Measurements from ENCODE around the gene CD55. TPM values are rescaled to one million over a fixed set of nuclear protein-coding genes. Genes with fewer than 3 reads are reported as not detected.

The CD55 gene
- polyA plus RNA-seq, 1 donor from 2014 or later = 1.4 TPM

GRCh38 chr1:207305489-207305873 is 16.0 kb upstream of the CD55 start:
- Histone ChIP-seq H4K20me1 (ENCODE audit: insufficient read depth) (no peaks in the 10 kb centered on the region), H3K36me3 (ENCODE audit: insufficient read depth, low read length) (no peaks in the 10 kb centered on the region), H3F3A (ENCODE audit: insufficient read depth, low read length, poor library complexity, severe bottlenecking) (no peaks in the 10 kb centered on the region), H3K9me2 (ENCODE audit: insufficient read depth, low read length) (no peaks in the 10 kb centered on the region), H3K9me3 (ENCODE audit: low read length) (no peaks in the 10 kb centered on the region), H3K79me2 (replicated peaks; ENCODE audit: insufficient read depth, low read length) (no peaks in the 10 kb centered on the region), H3K27me3 (ENCODE audit: insufficient read depth, low read depth, low read length) (no peaks in the 10 kb centered on the region), H3K4me2 (ENCODE audit: low read length) (no peak overlapping the region), H3K9ac (ENCODE audit: low read length) (no peak overlapping the region), H3K4me3 (ENCODE audit: low read length) (no peak overlapping the region), H2AFZ (ENCODE audit: low read depth, low read length) (no peak overlapping the region), H3K27ac (ENCODE audit: low read length) (no peak overlapping the region)
- TF ChIP-seq RAD21 (conservative IDR thresholded peaks at IDR 0.05) (no peak), SMC3 (conservative IDR thresholded peaks at IDR 0.05; ENCODE audit: poor library complexity) (no peak), TAF1 (IDR thresholded peaks at IDR 0.05; ENCODE audit: low read depth) (no peak)
- TF ChIP-seq, protein P1, sequence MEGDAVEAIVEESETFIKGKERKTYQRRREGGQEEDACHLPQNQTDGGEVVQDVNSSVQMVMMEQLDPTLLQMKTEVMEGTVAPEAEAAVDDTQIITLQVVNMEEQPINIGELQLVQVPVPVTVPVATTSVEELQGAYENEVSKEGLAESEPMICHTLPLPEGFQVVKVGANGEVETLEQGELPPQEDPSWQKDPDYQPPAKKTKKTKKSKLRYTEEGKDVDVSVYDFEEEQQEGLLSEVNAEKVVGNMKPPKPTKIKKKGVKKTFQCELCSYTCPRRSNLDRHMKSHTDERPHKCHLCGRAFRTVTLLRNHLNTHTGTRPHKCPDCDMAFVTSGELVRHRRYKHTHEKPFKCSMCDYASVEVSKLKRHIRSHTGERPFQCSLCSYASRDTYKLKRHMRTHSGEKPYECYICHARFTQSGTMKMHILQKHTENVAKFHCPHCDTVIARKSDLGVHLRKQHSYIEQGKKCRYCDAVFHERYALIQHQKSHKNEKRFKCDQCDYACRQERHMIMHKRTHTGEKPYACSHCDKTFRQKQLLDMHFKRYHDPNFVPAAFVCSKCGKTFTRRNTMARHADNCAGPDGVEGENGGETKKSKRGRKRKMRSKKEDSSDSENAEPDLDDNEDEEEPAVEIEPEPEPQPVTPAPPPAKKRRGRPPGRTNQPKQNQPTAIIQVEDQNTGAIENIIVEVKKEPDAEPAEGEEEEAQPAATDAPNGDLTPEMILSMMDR (IDR thresholded peaks at IDR 0.05; ENCODE audit: poor library complexity, severe bottlenecking) = no peak

GRCh38 chr1:207306023-207306422 is 15.5 kb upstream of the CD55 start:
- Histone ChIP-seq H3K27ac (ENCODE audit: low read length) (no peak overlapping the region), H3K9ac (ENCODE audit: low read length) (no peak overlapping the region), H3K9me2 (ENCODE audit: insufficient read depth, low read length) (no peaks in the 10 kb centered on the region), H4K20me1 (ENCODE audit: insufficient read depth) (no peaks in the 10 kb centered on the region), H3K27me3 (ENCODE audit: insufficient read depth, low read depth, low read length) (no peaks in the 10 kb centered on the region), H3F3A (ENCODE audit: insufficient read depth, low read length, poor library complexity, severe bottlenecking) (no peaks in the 10 kb centered on the region), H3K4me2 (ENCODE audit: low read length) (no peak overlapping the region), H3K4me3 (ENCODE audit: low read length) (no peak overlapping the region), H3K36me3 (ENCODE audit: insufficient read depth, low read length) (no peaks in the 10 kb centered on the region), H3K79me2 (replicated peaks; ENCODE audit: insufficient read depth, low read length) (no peaks in the 10 kb centered on the region), H3K9me3 (ENCODE audit: low read length) (no peaks in the 10 kb centered on the region), H2AFZ (ENCODE audit: low read depth, low read length) (no peak overlapping the region)
- TF ChIP-seq, protein P2, sequence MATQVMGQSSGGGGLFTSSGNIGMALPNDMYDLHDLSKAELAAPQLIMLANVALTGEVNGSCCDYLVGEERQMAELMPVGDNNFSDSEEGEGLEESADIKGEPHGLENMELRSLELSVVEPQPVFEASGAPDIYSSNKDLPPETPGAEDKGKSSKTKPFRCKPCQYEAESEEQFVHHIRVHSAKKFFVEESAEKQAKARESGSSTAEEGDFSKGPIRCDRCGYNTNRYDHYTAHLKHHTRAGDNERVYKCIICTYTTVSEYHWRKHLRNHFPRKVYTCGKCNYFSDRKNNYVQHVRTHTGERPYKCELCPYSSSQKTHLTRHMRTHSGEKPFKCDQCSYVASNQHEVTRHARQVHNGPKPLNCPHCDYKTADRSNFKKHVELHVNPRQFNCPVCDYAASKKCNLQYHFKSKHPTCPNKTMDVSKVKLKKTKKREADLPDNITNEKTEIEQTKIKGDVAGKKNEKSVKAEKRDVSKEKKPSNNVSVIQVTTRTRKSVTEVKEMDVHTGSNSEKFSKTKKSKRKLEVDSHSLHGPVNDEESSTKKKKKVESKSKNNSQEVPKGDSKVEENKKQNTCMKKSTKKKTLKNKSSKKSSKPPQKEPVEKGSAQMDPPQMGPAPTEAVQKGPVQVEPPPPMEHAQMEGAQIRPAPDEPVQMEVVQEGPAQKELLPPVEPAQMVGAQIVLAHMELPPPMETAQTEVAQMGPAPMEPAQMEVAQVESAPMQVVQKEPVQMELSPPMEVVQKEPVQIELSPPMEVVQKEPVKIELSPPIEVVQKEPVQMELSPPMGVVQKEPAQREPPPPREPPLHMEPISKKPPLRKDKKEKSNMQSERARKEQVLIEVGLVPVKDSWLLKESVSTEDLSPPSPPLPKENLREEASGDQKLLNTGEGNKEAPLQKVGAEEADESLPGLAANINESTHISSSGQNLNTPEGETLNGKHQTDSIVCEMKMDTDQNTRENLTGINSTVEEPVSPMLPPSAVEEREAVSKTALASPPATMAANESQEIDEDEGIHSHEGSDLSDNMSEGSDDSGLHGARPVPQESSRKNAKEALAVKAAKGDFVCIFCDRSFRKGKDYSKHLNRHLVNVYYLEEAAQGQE (IDR thresholded peaks at IDR 0.05; ENCODE audit: borderline replicate concordance) = no peak
- TF ChIP-seq MXI1 (conservative IDR thresholded peaks at IDR 0.05; ENCODE audit: poor library complexity, severe bottlenecking) = no peak
- no peak for TF ChIP-seq SMC3 (conservative IDR thresholded peaks at IDR 0.05; ENCODE audit: poor library complexity)
- TF ChIP-seq RAD21 (conservative IDR thresholded peaks at IDR 0.05) = no peak
- TF ChIP-seq EZH2 (IDR thresholded peaks at IDR 0.05; ENCODE audit: borderline replicate concordance, insufficient read depth, low read length, poor library complexity, severe bottlenecking) = no peak
- TF ChIP-seq TAF1 (IDR thresholded peaks at IDR 0.05; ENCODE audit: low read depth) = no peak
- no peak for TF ChIP-seq POLR2AphosphoS5 (IDR thresholded peaks at IDR 0.05)

- Histone ChIP-seq H3K79me2 (replicated peaks; ENCODE audit: insufficient read depth, low read length) (no peaks in the 10 kb centered on the region), H3K4me2 (ENCODE audit: low read length) (no peak overlapping the region), H3K36me3 (ENCODE audit: insufficient read depth, low read length) (no peaks in the 10 kb centered on the region), H3K9me3 (ENCODE audit: low read length) (no peaks in the 10 kb centered on the region), H3K27ac (ENCODE audit: low read length) (no peak overlapping the region), H3K9ac (ENCODE audit: low read length) (no peak overlapping the region), H2AFZ (ENCODE audit: low read depth, low read length) (no peak overlapping the region), H4K20me1 (ENCODE audit: insufficient read depth) (no peaks in the 10 kb centered on the region), H3F3A (ENCODE audit: insufficient read depth, low read length, poor library complexity, severe bottlenecking) (no peaks in the 10 kb centered on the region), H3K27me3 (ENCODE audit: insufficient read depth, low read depth, low read length) (no peaks in the 10 kb centered on the region), H3K9me2 (ENCODE audit: insufficient read depth, low read length) (no peaks in the 10 kb centered on the region), H3K4me3 (ENCODE audit: low read length) (no peak overlapping the region)
- no peak for TF ChIP-seq EP300 (conservative IDR thresholded peaks at IDR 0.05; ENCODE audit: poor library complexity, severe bottlenecking)
- TF ChIP-seq, protein P2 (IDR thresholded peaks at IDR 0.05; ENCODE audit: borderline replicate concordance) = no peak
- TF ChIP-seq TAF1 (IDR thresholded peaks at IDR 0.05; ENCODE audit: low read depth) = no peak
- no peak for TF ChIP-seq SMC3 (conservative IDR thresholded peaks at IDR 0.05; ENCODE audit: poor library complexity)
- TF ChIP-seq RAD21 (conservative IDR thresholded peaks at IDR 0.05) = no peak
- TF ChIP-seq, protein P1 (IDR thresholded peaks at IDR 0.05; ENCODE audit: poor library complexity, severe bottlenecking) = no peak
- no peak for TF ChIP-seq MXI1 (conservative IDR thresholded peaks at IDR 0.05; ENCODE audit: poor library complexity, severe bottlenecking)
- TF ChIP-seq POLR2AphosphoS5 (IDR thresholded peaks at IDR 0.05) = no peak
- TF ChIP-seq EZH2 (IDR thresholded peaks at IDR 0.05; ENCODE audit: borderline replicate concordance, insufficient read depth, low read length, poor library complexity, severe bottlenecking) = no peak
These were observed 14.9 kb upstream of the CD55 start for GRCh38 chr1:207306603-207307002.

Data from neural cell (in vitro differentiated cells).